ENCODE results near the gene SIRT7. TPM values are rescaled to one million over a fixed set of nuclear protein-coding genes. Genes with fewer than 3 reads are reported as not detected.

Gene SIRT7
- total and polyA plus RNA-seq, 2 donors (not counting 3 experiments of a cell fraction or from before 2014, with no cell fraction given) = 11.6 to 28.8 TPM

DNA sequence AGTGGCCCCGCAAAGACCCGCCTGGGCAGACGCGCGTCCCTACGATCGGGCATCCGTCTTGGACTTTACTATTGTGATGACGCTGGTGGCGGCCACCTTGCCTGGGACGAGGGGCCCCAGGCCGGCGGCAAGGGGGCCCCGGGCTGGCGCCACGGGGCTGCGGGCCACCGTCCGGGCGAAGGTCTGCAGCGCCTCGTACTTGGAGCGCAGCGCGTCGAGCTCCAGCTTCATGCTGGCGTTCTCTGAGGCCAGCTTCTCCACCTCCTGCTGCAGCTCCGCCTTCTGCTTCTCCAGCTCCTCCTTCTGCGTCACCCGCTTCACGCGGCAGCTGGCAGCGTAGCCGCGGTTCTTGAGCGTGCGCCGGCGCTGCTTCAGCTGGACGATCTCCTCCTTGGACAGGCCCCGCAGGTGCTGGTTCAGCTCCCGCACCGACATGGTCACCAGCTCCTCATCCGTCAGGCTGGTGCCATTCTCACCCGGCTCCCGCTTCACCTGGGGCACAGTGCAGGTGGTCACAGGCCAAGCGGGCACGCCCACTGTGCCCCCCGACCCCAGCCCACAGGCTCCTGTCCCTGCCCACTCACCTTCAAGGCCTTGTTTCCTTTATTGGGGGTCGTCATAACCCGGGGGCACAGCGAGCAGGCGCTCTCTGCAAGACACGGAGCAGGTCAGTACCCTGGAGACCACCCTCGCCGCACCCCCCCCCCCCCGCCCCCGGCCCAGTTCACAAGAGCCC, 4.8 kb upstream of the SIRT7 start:
- no peaks in the 10 kb centered on the region for H3K9me3 ChIP-seq (replicated peaks; ENCODE audit: control insufficient read depth, insufficient read depth, low read length)
- CTCF ChIA-PET = interaction anchor here (1.3 to 1.6 kb wide), 2 partner anchors 12 to 37 kb away, joined by 4 to 5 read pairs; partner anchors contain the start of gene PCYT2
- no peaks in the 10 kb centered on the region for H3K9me1 ChIP-seq (replicated peaks; ENCODE audit: control insufficient read depth, extremely low read depth, insufficient read depth, low read length)
- no peak overlapping the region for H3K4me2 ChIP-seq (ENCODE audit: insufficient read depth, low read length)
- no TSS peak for BruUV-seq (replicated peaks)
- H4K20me1 ChIP-seq (replicated peaks; ENCODE audit: control insufficient read depth, extremely low read depth, insufficient read depth, low read length) = no peaks in the 10 kb centered on the region
- H3K4me1 ChIP-seq (ENCODE audit: control insufficient read depth, extremely low read depth, insufficient read depth, low read length) = peaks cover 17% of the 10 kb centered on the region
- DNase-seq (ENCODE audit: low read depth, low spot score) (no peak), FAIRE-seq (no peak)
- H3K4me3 ChIP-seq (replicated peaks in 1 of 3; ENCODE audit: insufficient read depth in 1 of 3, low read depth in 1 of 3, low read length in 3 of 3) = no peak overlapping the region
- no peak for TF ChIP-seq GATA2 (IDR thresholded peaks at IDR 0.05; ENCODE audit: insufficient read depth, insufficient read length, low read depth, low read length)
- no peak for TF ChIP-seq POLR2AphosphoS5 (IDR thresholded peaks at IDR 0.05; ENCODE audit: insufficient read depth, low read depth, low read length)
- no peak for TF ChIP-seq POLR2A (IDR thresholded peaks at IDR 0.05; ENCODE audit: low read depth, low read length)
- no peak for TF ChIP-seq EZH2 (IDR thresholded peaks at IDR 0.05; ENCODE audit: borderline replicate concordance, low read depth, low read length, severe bottlenecking)
- TF ChIP-seq, protein P1, sequence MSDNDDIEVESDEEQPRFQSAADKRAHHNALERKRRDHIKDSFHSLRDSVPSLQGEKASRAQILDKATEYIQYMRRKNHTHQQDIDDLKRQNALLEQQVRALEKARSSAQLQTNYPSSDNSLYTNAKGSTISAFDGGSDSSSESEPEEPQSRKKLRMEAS (IDR thresholded peaks at IDR 0.05; ENCODE audit: insufficient read depth, insufficient read length) = no peak
- no peak for TF ChIP-seq JUN (IDR thresholded peaks at IDR 0.05; ENCODE audit: borderline replicate concordance, insufficient read depth, insufficient read length, low read depth)
- peaks cover 0 to 26% of the 10 kb centered on the region in 2 experiments for H3K36me3 ChIP-seq (ENCODE audit: control insufficient read depth in 2 of 2, extremely low read depth in 1 of 2, insufficient read depth in 2 of 2, low read length in 2 of 2)
- POLR2A ChIA-PET = interaction anchor here (0.7 to 0.8 kb wide), 2 partner anchors 42 to 220 kb away, joined by 3 to 4 read pairs; partner anchors contain the start of gene MRPL12
- H3K9ac ChIP-seq (replicated peaks; ENCODE audit: extremely low read depth, insufficient read depth, low read length) = no peak overlapping the region
- H2AFZ ChIP-seq (ENCODE audit: low read depth, low read length) = no peak overlapping the region
- dilution Hi-C loops (cut with MboI; ENCODE audit: extremely low pct_ligation_motif_present, low sequenced_read_pairs) = no loop called here
- intact Hi-C loops (cut with micrococcal nuclease) = no loop called here
- no peaks in the 10 kb centered on the region for H3K27me3 ChIP-seq (ENCODE audit: control insufficient read depth in 2 of 2, insufficient read depth in 2 of 2, low read length in 2 of 2)
- no peak overlapping the region for H3K27ac ChIP-seq (ENCODE audit: insufficient read depth, low read depth, low read length)
- H3K79me2 ChIP-seq (ENCODE audit: control insufficient read depth, insufficient read depth, low read length) = peaks cover 71% of the 10 kb centered on the region
